Trophoblast cell (in vitro differentiated cells and primary cell): ENCODE measurements around the gene PLEKHG4B.
A peak's percentile ranks its signal among the peaks of the same experiment; 100 is the strongest.
"Not testable (repeated sequence)": the region's sequence is repeated elsewhere in the genome, so short reads cannot be mapped to it uniquely, and the experiment has no call there.

Experiments used
- DNase-seq, 2 donors: peaks; one replicate each; pipeline ENCODE4 v3.0.0-alpha.2; 2016
- H2AFZ ChIP-seq: 2 replicates; pipeline ENCODE4 v1.6.1; 2013; ENCODE audit warnings: low read length, moderate library complexity, mild to moderate bottlenecking; ENCODE audit not compliant: insufficient read depth, poor library complexity
- H2AK5ac ChIP-seq: 2 replicates; pipeline ENCODE4 v1.6.1; 2013; ENCODE audit warnings: mild to moderate bottlenecking, low read length
- H2BK120ac ChIP-seq: 2 replicates; pipeline ENCODE4 v1.6.1; 2013; ENCODE audit warnings: low read length, mild to moderate bottlenecking, moderate library complexity; ENCODE audit not compliant: insufficient read depth, poor library complexity
- H2BK12ac ChIP-seq: 2 replicates; pipeline ENCODE4 v1.6.1; 2013; ENCODE audit warnings: mild to moderate bottlenecking, low read length, moderate library complexity
- H2BK5ac ChIP-seq: 2 replicates; pipeline ENCODE4 v1.6.1; 2013; ENCODE audit warnings: low read length, low read depth, moderate library complexity, mild to moderate bottlenecking; ENCODE audit not compliant: poor library complexity
- H3K14ac ChIP-seq: 2 replicates; pipeline ENCODE4 v1.6.1; 2013; ENCODE audit warnings: mild to moderate bottlenecking, low read length
- H3K18ac ChIP-seq: 2 replicates; pipeline ENCODE4 v1.6.1; 2013; ENCODE audit warnings: mild to moderate bottlenecking, low read length
- H3K23ac ChIP-seq: 2 replicates; pipeline ENCODE4 v1.6.1; 2013; ENCODE audit warnings: low read length
- H3K27ac ChIP-seq: 2 replicates; pipeline ENCODE4 v1.5.1; 2013; ENCODE audit warnings: low read depth, mild to moderate bottlenecking, inconsistent platforms, low read length, moderate library complexity
- H3K27me3 ChIP-seq: 2 replicates; pipeline ENCODE4 v1.6.1; 2013; ENCODE audit warnings: inconsistent platforms, mild to moderate bottlenecking, low read length, moderate library complexity; ENCODE audit not compliant: insufficient read depth
- H3K36me3 ChIP-seq, 2 experiments: 1 replicate in 1 of 2; 2 replicates in 1 of 2; pipeline ENCODE4 v1.6.1; 2013; ENCODE audit warnings: low read length in 2 of 2, mild to moderate bottlenecking in 2 of 2, moderate library complexity in 1 of 2; ENCODE audit not compliant: insufficient read depth in 2 of 2, control insufficient read depth in 1 of 2
- H3K4ac ChIP-seq: 2 replicates; pipeline ENCODE4 v1.6.1; 2013; ENCODE audit warnings: low read depth, mild to moderate bottlenecking, low read length, moderate library complexity
- H3K4me1 ChIP-seq, 2 experiments: 1 replicate in 1 of 2; 2 replicates in 1 of 2; pipeline ENCODE4 v1.6.1; 2013; ENCODE audit warnings: low read length in 2 of 2, mild to moderate bottlenecking in 2 of 2, moderate library complexity in 1 of 2; ENCODE audit not compliant: insufficient read depth in 2 of 2, control insufficient read depth in 1 of 2
- H3K4me2 ChIP-seq: 2 replicates; pipeline ENCODE4 v1.6.1; 2013; ENCODE audit warnings: inconsistent platforms, mild to moderate bottlenecking, low read length, moderate library complexity
- H3K4me3 ChIP-seq: 2 replicates; pipeline ENCODE4 v1.5.1; 2013; ENCODE audit warnings: mild to moderate bottlenecking, low read depth, low read length, inconsistent platforms
- H3K79me1 ChIP-seq: one replicate; pipeline ENCODE4 v1.6.1; 2013; ENCODE audit warnings: low read length
- H3K79me2 ChIP-seq: 2 replicates; pipeline ENCODE4 v1.6.1; 2013; ENCODE audit warnings: low read length, mild to moderate bottlenecking; ENCODE audit not compliant: control insufficient read depth, insufficient read depth, poor library complexity
- H3K9ac ChIP-seq: 2 replicates; pipeline ENCODE4 v1.6.1; 2013; ENCODE audit warnings: mild to moderate bottlenecking, low read length
- H3K9me3 ChIP-seq: 2 replicates; pipeline ENCODE4 v1.6.1; 2013; ENCODE audit warnings: low read depth, mild to moderate bottlenecking, control low read depth, inconsistent platforms, low read length; ENCODE audit not compliant: insufficient read depth
- H4K12ac ChIP-seq: 2 replicates; pipeline ENCODE4 v1.6.1; 2013; ENCODE audit warnings: low read depth, mild to moderate bottlenecking, low read length, moderate library complexity
- H4K8ac ChIP-seq: 2 replicates; pipeline ENCODE4 v1.6.1; 2013; ENCODE audit warnings: low read depth, mild to moderate bottlenecking, low read length, moderate library complexity
- H4K91ac ChIP-seq: one replicate; pipeline ENCODE4 v1.6.1; 2013; ENCODE audit warnings: low read depth, mild to moderate bottlenecking, low read length, moderate library complexity
- WGBS: extraction: QIAGEN DNeasy Blood & Tissue Kit; methylation state at CpG from one replicate; pipeline ENCODE4 v1.1.7; 2013; ENCODE audit warnings: missing lambda C conversion rate; ENCODE audit not compliant: insufficient read length, insufficient coverage; ENCODE audit errors: extremely low coverage; 5-methylcytosine and 5-hydroxymethylcytosine counted together

The PLEKHG4B gene

GRCh38 chr5:208449-209114 lies 116.6 kb downstream of the PLEKHG4B start:
- H3K9ac ChIP-seq, result no peak overlapping the region
- no peak for DNase-seq
- no peak overlapping the region for H3K4me3 ChIP-seq
- H2BK120ac ChIP-seq, result no peak overlapping the region
- H3K4me1 ChIP-seq, result peaks cover 2 to 6% of the 10 kb centered on the region in 2 experiments
- no peak overlapping the region for H4K91ac ChIP-seq
- no peak overlapping the region for H2BK5ac ChIP-seq
- H3K14ac ChIP-seq, result no peak overlapping the region
- no peak overlapping the region for H3K23ac ChIP-seq
- no peaks in the 10 kb centered on the region for H3K9me3 ChIP-seq
- no peak overlapping the region for H2AFZ ChIP-seq
- H3K4ac ChIP-seq, result peak overlapping the region; percentile 14
- no peak overlapping the region for H3K4me2 ChIP-seq
- no peak overlapping the region for H4K12ac ChIP-seq
- H2AK5ac ChIP-seq, result no peak overlapping the region
- no peaks in the 10 kb centered on the region for H3K79me1 ChIP-seq
- WGBS, result no CpG with 5 or more reads among the region's 15 CpGs
- H3K27me3 ChIP-seq, result no peaks in the 10 kb centered on the region
- H3K36me3 ChIP-seq, result peaks cover 14 to 19% of the 10 kb centered on the region in 2 experiments
- H3K18ac ChIP-seq, result no peak overlapping the region
- H4K8ac ChIP-seq, result no peak overlapping the region
- H2BK12ac ChIP-seq, result no peak overlapping the region
- no peak overlapping the region for H3K27ac ChIP-seq
- H3K79me2 ChIP-seq, result no peaks in the 10 kb centered on the region

- H2AFZ ChIP-seq, result no peak overlapping the region
- no peak for DNase-seq
- WGBS, result no CpG with 5 or more reads among the region's 12 CpGs
Measured at GRCh38 chr5:213803-214395, 121.9 kb downstream of the PLEKHG4B start.

GRCh38 chr5:215256-215655 lies 123.3 kb downstream of the PLEKHG4B start:
- H2BK5ac ChIP-seq, H3K23ac ChIP-seq, H3K14ac ChIP-seq, H3K9ac ChIP-seq, H3K4me2 ChIP-seq, H3K36me3 ChIP-seq, DNase-seq, H2AFZ ChIP-seq, H4K8ac ChIP-seq, H3K4me1 ChIP-seq, H3K79me1 ChIP-seq, H2BK12ac ChIP-seq, H3K27me3 ChIP-seq, H3K18ac ChIP-seq, H2BK120ac ChIP-seq, H3K4me3 ChIP-seq, H3K27ac ChIP-seq, H4K12ac ChIP-seq, H2AK5ac ChIP-seq, H3K9me3 ChIP-seq, H4K91ac ChIP-seq, H3K4ac ChIP-seq: not testable (repeated sequence)
- no CpG with 5 or more reads among the region's 2 CpGs for WGBS
- peaks cover 13% of the 10 kb centered on the region for H3K79me2 ChIP-seq

More at GRCh38 chr5:213803-214395, 121.9 kb downstream of the PLEKHG4B start:
- Histone ChIP-seq H2BK120ac (no peak overlapping the region), H3K36me3 (peaks cover 0 to 6% of the 10 kb centered on the region in 2 experiments), H3K27me3 (no peaks in the 10 kb centered on the region), H3K4me2 (no peak overlapping the region), H3K9me3 (no peaks in the 10 kb centered on the region), H4K91ac (no peak overlapping the region), H2BK12ac (no peak overlapping the region), H3K14ac (no peak overlapping the region), H4K12ac (no peak overlapping the region), H2AK5ac (no peak overlapping the region), H4K8ac (no peak overlapping the region), H3K27ac (no peak overlapping the region), H2BK5ac (no peak overlapping the region), H3K4ac (no peak overlapping the region), H3K79me1 (peaks cover 9% of the 10 kb centered on the region), H3K79me2 (peaks cover 9% of the 10 kb centered on the region), H3K23ac (no peak overlapping the region), H3K4me3 (no peak overlapping the region), H3K9ac (no peak overlapping the region), H3K4me1 (no peaks in the 10 kb centered on the region), H3K18ac (no peak overlapping the region)

GRCh38 chr5:216076-216475 lies 124.1 kb downstream of the PLEKHG4B start:
- not testable (repeated sequence) for H3K4ac ChIP-seq, DNase-seq, H3K36me3 ChIP-seq, H2BK5ac ChIP-seq, H2AFZ ChIP-seq, H3K27ac ChIP-seq, H3K9me3 ChIP-seq, H2AK5ac ChIP-seq, H2BK120ac ChIP-seq, H3K18ac ChIP-seq, H4K12ac ChIP-seq, H3K79me1 ChIP-seq, H3K23ac ChIP-seq, H3K27me3 ChIP-seq, H3K4me3 ChIP-seq, H2BK12ac ChIP-seq, H3K9ac ChIP-seq, H4K91ac ChIP-seq, H3K4me1 ChIP-seq, H3K14ac ChIP-seq, H4K8ac ChIP-seq, H3K4me2 ChIP-seq
- H3K79me2 ChIP-seq, result peaks cover 13% of the 10 kb centered on the region
- WGBS, result no CpG with 5 or more reads among the region's 10 CpGs
